Liver (tissue), 9 donors: ENCODE data around the gene AS3MT. TPM values are rescaled to one million over a fixed set of nuclear protein-coding genes. Genes with fewer than 3 reads are reported as not detected.
"Not testable (repeated sequence)": the region's sequence is repeated elsewhere in the genome, so short reads cannot be mapped to it uniquely, and the experiment has no call there.

ENCODE experiments used
- DNase-seq: peaks from one replicate; pipeline ENCODE4 v3.0.0-alpha.2; 2017; ENCODE audit warnings: low spot score
- H3K27ac ChIP-seq, 2 donors: one replicate each; pipeline ENCODE4 v1.7.0; 2013; ENCODE audit warnings: inconsistent platforms in 2 of 2, low read length in 2 of 2, control low read depth in 1 of 2, low read depth in 1 of 2, mild to moderate bottlenecking in 1 of 2
- H3K27me3 ChIP-seq, 4 donors: one replicate each; pipeline versions ENCODE4 v1.6.1 to v1.7.0; 2013; ENCODE audit warnings: low read length in 3 of 4, inconsistent platforms in 1 of 4, mild to moderate bottlenecking in 1 of 4, moderate library complexity in 1 of 4; ENCODE audit not compliant: control insufficient read depth in 4 of 4, insufficient read depth in 4 of 4
- H3K36me3 ChIP-seq, 4 donors: one replicate each; pipeline versions ENCODE4 v1.6.1 to v1.7.0; 2013; ENCODE audit warnings: low read length in 3 of 4, mild to moderate bottlenecking in 3 of 4, low read depth in 1 of 4, moderate library complexity in 1 of 4; ENCODE audit not compliant: control insufficient read depth in 4 of 4, insufficient read depth in 3 of 4
- H3K4me1 ChIP-seq, 4 donors: one replicate each; pipeline versions ENCODE4 v1.6.1 to v1.7.0; 2013; ENCODE audit warnings: low read length in 3 of 4, mild to moderate bottlenecking in 3 of 4, moderate library complexity in 1 of 4; ENCODE audit not compliant: control insufficient read depth in 4 of 4, insufficient read depth in 4 of 4
- H3K4me3 ChIP-seq, 3 donors: one replicate each; pipeline versions ENCODE4 v1.6.1 to v1.7.0; 2013; ENCODE audit warnings: low read length in 3 of 3, control low read depth in 1 of 3, low read depth in 1 of 3, mild to moderate bottlenecking in 1 of 3
- H3K9ac ChIP-seq, 2 donors: one replicate each; pipeline ENCODE4 v1.7.0; 2013; ENCODE audit warnings: low read length in 2 of 2, mild to moderate bottlenecking in 2 of 2, moderate library complexity in 2 of 2, control low read depth in 1 of 2, low read depth in 1 of 2
- H3K9me3 ChIP-seq, 4 donors: one replicate each; pipeline versions ENCODE4 v1.6.1 to v1.7.0; 2013; ENCODE audit warnings: low read length in 3 of 4; ENCODE audit not compliant: control insufficient read depth in 4 of 4
- ATF3 ChIP-seq: IDR thresholded peaks from 2 replicates; pipeline ENCODE4 v1.6.1; 2016; ENCODE audit warnings: antibody characterized with exemption
- CTCF ChIP-seq: fragments of 150-350 bp; IDR thresholded peaks from 2 replicates; pipeline ENCODE4 v1.5.1; 2017; ENCODE audit warnings: improper control_type of control experiment, low read depth, low read length; ENCODE audit not compliant: missing input control
- EGR1 ChIP-seq, 2 donors: IDR thresholded peaks; 2 replicates each; pipeline ENCODE4 v1.6.1; 2016 to 2018; ENCODE audit warnings: antibody characterized with exemption in 2 of 2, low read depth in 2 of 2
- FOXA1 ChIP-seq: IDR thresholded peaks from 2 replicates; pipeline ENCODE4 v1.6.1; 2016; ENCODE audit warnings: antibody characterized with exemption
- FOXA2 ChIP-seq: IDR thresholded peaks from 2 replicates; pipeline ENCODE4 v1.6.1; 2016; ENCODE audit warnings: antibody characterized with exemption
- GABPA ChIP-seq, 2 donors: IDR thresholded peaks in 1 of 2; conservative IDR thresholded peaks in 1 of 2; 2 replicates each; pipeline ENCODE4 v1.6.1; 2016; ENCODE audit warnings: antibody characterized with exemption in 2 of 2, mild to moderate bottlenecking in 1 of 2, moderate library complexity in 1 of 2
- HNF4A ChIP-seq, 2 donors: conservative IDR thresholded peaks; 2 replicates each; pipeline ENCODE4 v1.6.1; 2016; ENCODE audit warnings: antibody characterized with exemption in 2 of 2, mild to moderate bottlenecking in 2 of 2
- HNF4G ChIP-seq: IDR thresholded peaks from 2 replicates; pipeline ENCODE4 v1.6.1; 2016; ENCODE audit warnings: antibody characterized with exemption
- JUND ChIP-seq, 2 donors: IDR thresholded peaks; 2 replicates each; pipeline ENCODE4 v1.6.1; 2016; ENCODE audit warnings: antibody characterized with exemption in 2 of 2
- MAX ChIP-seq: IDR thresholded peaks from 2 replicates; pipeline ENCODE4 v1.6.1; 2016; ENCODE audit warnings: antibody characterized with exemption
- NR2F2 ChIP-seq: IDR thresholded peaks from 2 replicates; pipeline ENCODE4 v1.6.1; 2016; ENCODE audit warnings: antibody characterized with exemption
- RAD21 ChIP-seq, 2 donors: IDR thresholded peaks; 2 replicates each; pipeline ENCODE4 v1.6.1; 2016; ENCODE audit warnings: antibody characterized with exemption in 2 of 2, mild to moderate bottlenecking in 2 of 2
- REST ChIP-seq: IDR thresholded peaks from 2 replicates; pipeline ENCODE4 v1.6.1; 2016; ENCODE audit warnings: antibody characterized with exemption, mild to moderate bottlenecking
- RXRA ChIP-seq, 2 donors: IDR thresholded peaks; 2 replicates each; pipeline ENCODE4 v1.6.1; 2017 to 2018; ENCODE audit warnings: antibody characterized with exemption in 2 of 2, mild to moderate bottlenecking in 1 of 2
- SP1 ChIP-seq: IDR thresholded peaks from 2 replicates; pipeline ENCODE4 v1.6.1; 2018; ENCODE audit warnings: antibody characterized with exemption, mild to moderate bottlenecking
- TAF1 ChIP-seq: conservative IDR thresholded peaks from 2 replicates; pipeline ENCODE4 v1.6.1; 2016; ENCODE audit warnings: antibody characterized with exemption, mild to moderate bottlenecking
- YY1 ChIP-seq: IDR thresholded peaks from 2 replicates; pipeline ENCODE4 v1.6.1; 2016; ENCODE audit warnings: antibody characterized with exemption, mild to moderate bottlenecking
- ZBTB33 ChIP-seq: IDR thresholded peaks from 2 replicates; pipeline ENCODE4 v1.6.1; 2016; ENCODE audit warnings: antibody characterized with exemption
- WGBS: extraction: QIAGEN DNeasy Blood & Tissue Kit; methylation state at CpG from one replicate; pipeline ENCODE4 v1.1.7; 2013; 5-methylcytosine and 5-hydroxymethylcytosine counted together
- polyA plus RNA-seq, 2 donors: library from polyadenylated mRNA; stranded (reverse) in 1 of 2; unstranded in 1 of 2; fragments of 200-250 nt in 1 of 2; fragments of >200 nt in 1 of 2; fragmentation: Nextera tagmentation in 1 of 2; extraction: Ambion mirVana in 1 of 2; gene quantifications; one replicate each; pipeline versions ENCODE4 v1.2.1 to v1.2.3, GENCODE V29; 2013 to 2015
- total RNA-seq, 2 donors: library from RNA; depleted of rRNA; stranded (reverse); fragments of >200 nt; gene quantifications; one replicate each; pipeline ENCODE4 v1.2.3, GENCODE V29; 2014
- donor health status: healthy.
- donor health status: healthy.
- donor health status: healthy.
- donor health status: healthy.
- donor health status: healthy.

Gene AS3MT
- total and polyA plus RNA-seq, 4 donors: 13.4 to 38.1 (median 16.2) TPM

- DNase-seq, H3K27ac ChIP-seq: not testable (repeated sequence)
- WGBS: 78% methylated on average over 8 of the region's 8 CpGs
These were observed 26.1 kb upstream of the AS3MT start for GRCh38 chr10:102843139-102843538.

GRCh38 chr10:102844190-102844776 lies 25.0 kb upstream of the AS3MT start:
- H3K4me3 ChIP-seq, H3K36me3 ChIP-seq, DNase-seq, H3K9me3 ChIP-seq, H3K9ac ChIP-seq, H3K27me3 ChIP-seq, H3K27ac ChIP-seq: not testable (repeated sequence)
- WGBS: 86% methylated on average over 6 of the region's 6 CpGs
- peaks cover 1 to 22% (median 13%) of the 10 kb centered on the region in 4 donors for H3K4me1 ChIP-seq
- TF ChIP-seq HNF4A (conservative IDR thresholded peaks at IDR 0.05): peak; percentile 39 to 71
- peak in 1 of 2 donors; percentile 28 for TF ChIP-seq RXRA (IDR thresholded peaks at IDR 0.05)

More at GRCh38 chr10:102843139-102843538, 26.1 kb upstream of the AS3MT start:
- not testable (repeated sequence) for H3K9ac ChIP-seq, H3K4me3 ChIP-seq, H3K27me3 ChIP-seq, H3K36me3 ChIP-seq
- Histone ChIP-seq H3K4me1 (peaks cover 1 to 22% (median 13%) of the 10 kb centered on the region in 4 donors), H3K9me3 (peaks cover 0 to 13% (median under 1%) of the 10 kb centered on the region in 4 donors)
- peak; percentile 51 to 64 for TF ChIP-seq RAD21 (IDR thresholded peaks at IDR 0.05)
- peak; percentile 3 for TF ChIP-seq CTCF

- no peak for DNase-seq
- Histone ChIP-seq H3K4me1 (peaks cover 1 to 26% (median 17%) of the 10 kb centered on the region in 4 donors), H3K36me3 (no peaks in the 10 kb centered on the region), H3K9ac (no peak overlapping the region), H3K27me3 (no peaks in the 10 kb centered on the region), H3K4me3 (peak overlapping the region in 1 of 3 donors; percentile 1), H3K27ac (no peak overlapping the region), H3K9me3 (peaks cover 0 to 6% (median 0%) of the 10 kb centered on the region in 4 donors)
- 71% methylated on average over 9 of the region's 9 CpGs for WGBS
- no peak for TF ChIP-seq NR2F2
- no peak for TF ChIP-seq ATF3
- TF ChIP-seq ZBTB33: no peak
- peak in 1 of 2 donors; percentile 33 for TF ChIP-seq RXRA (IDR thresholded peaks at IDR 0.05)
- no peak for TF ChIP-seq RAD21 (IDR thresholded peaks at IDR 0.05)
- TF ChIP-seq JUND (IDR thresholded peaks at IDR 0.05): no peak
- no peak for TF ChIP-seq REST
- no peak for TF ChIP-seq FOXA1
- TF ChIP-seq EGR1 (IDR thresholded peaks at IDR 0.05; ENCODE audit: low read depth in 2 of 2): no peak
- peak; percentile 27 for TF ChIP-seq SP1
- TF ChIP-seq YY1: peak; percentile 28
- TF ChIP-seq FOXA2: no peak
- TF ChIP-seq HNF4A (conservative IDR thresholded peaks at IDR 0.05): peak; percentile 53 to 66
- no peak for TF ChIP-seq MAX
- TF ChIP-seq HNF4G: no peak
- TF ChIP-seq TAF1: no peak
- TF ChIP-seq GABPA (IDR thresholded peaks at IDR 0.05 in 1 of 2, conservative IDR thresholded peaks at IDR 0.05 in 1 of 2): no peak
These were observed 23.8 kb upstream of the AS3MT start for GRCh38 chr10:102845352-102845902.
